ENCODE measurements around the gene SEMA4C. TPM values are rescaled to one million over a fixed set of nuclear protein-coding genes. Genes with fewer than 3 reads are reported as not detected.

Gene SEMA4C
- total RNA-seq, 1 experiment from 2014 or later: 16.3 TPM

- Mint-ChIP-seq H3K36me3 (ENCODE audit: insufficient read depth, unreplicated experiment) (no peaks in the 10 kb centered on the region), H3K9me3 (ENCODE audit: unreplicated experiment) (no peaks in the 10 kb centered on the region), H3K4me3 (ENCODE audit: unreplicated experiment) (no peak overlapping the region), H3K27me3 (ENCODE audit: insufficient read depth, unreplicated experiment) (no peaks in the 10 kb centered on the region), H3K4me1 (ENCODE audit: insufficient read depth, unreplicated experiment) (peaks cover 52% of the 10 kb centered on the region), H3K27ac (ENCODE audit: low read depth, unreplicated experiment) (no peak overlapping the region)
- no TSS peak for BruUV-seq (replicated peaks)
- ChIA-PET POLR2A (interaction anchor here (0.7 to 2.2 kb wide), 5 partner anchors 22 to 51 kb away, joined by 3 to 11 read pairs (median 6); partner anchors contain the start of genes ANKRD39 and SEMA4C), CTCF (interaction anchor here (0.7 to 2.0 kb wide), 4 partner anchors 43 to 90 kb away, joined by 3 to 6 read pairs (median 4); no protein-coding TSS in a partner anchor)
- no peak for DNase-seq (ENCODE audit: unreplicated experiment)
- intact Hi-C loops (cut with micrococcal nuclease): no loop called here
- no peak for TF ChIP-seq CTCF (IDR thresholded peaks at IDR 0.05; ENCODE audit: unreplicated experiment)
These were observed 25.3 kb upstream of the SEMA4C start for GRCh38 chr2:96895032-96895745.

GRCh38 chr2:96894151-96894531 is 24.3 kb upstream of the SEMA4C start:
- Mint-ChIP-seq H3K4me1 (ENCODE audit: insufficient read depth, unreplicated experiment) (peaks cover 47% of the 10 kb centered on the region), H3K9me3 (ENCODE audit: unreplicated experiment) (no peaks in the 10 kb centered on the region), H3K27ac (ENCODE audit: low read depth, unreplicated experiment) (no peak overlapping the region), H3K27me3 (ENCODE audit: insufficient read depth, unreplicated experiment) (no peaks in the 10 kb centered on the region), H3K36me3 (ENCODE audit: insufficient read depth, unreplicated experiment) (no peaks in the 10 kb centered on the region), H3K4me3 (ENCODE audit: unreplicated experiment) (no peak overlapping the region)
- no peak for DNase-seq (ENCODE audit: unreplicated experiment)
- intact Hi-C loops (cut with micrococcal nuclease): no loop called here
- BruUV-seq (replicated peaks): no TSS peak
- TF ChIP-seq CTCF (IDR thresholded peaks at IDR 0.05; ENCODE audit: unreplicated experiment): no peak
- ChIA-PET CTCF (interaction anchor here (2.0 kb wide), 1 partner anchor 56 kb away, joined by 6 read pairs; no protein-coding TSS in a partner anchor), POLR2A (no interaction called here)

GRCh38 chr2:96893289-96894150 is 23.6 kb upstream of the SEMA4C start:
- TF ChIP-seq CTCF (IDR thresholded peaks at IDR 0.05; ENCODE audit: unreplicated experiment): no peak
- intact Hi-C loops (cut with micrococcal nuclease): no loop called here
- BruUV-seq (replicated peaks): no TSS peak
- Mint-ChIP-seq H3K27me3 (ENCODE audit: insufficient read depth, unreplicated experiment) (no peaks in the 10 kb centered on the region), H3K9me3 (ENCODE audit: unreplicated experiment) (no peaks in the 10 kb centered on the region), H3K27ac (ENCODE audit: low read depth, unreplicated experiment) (no peak overlapping the region), H3K4me1 (ENCODE audit: insufficient read depth, unreplicated experiment) (peaks cover 41% of the 10 kb centered on the region), H3K4me3 (ENCODE audit: unreplicated experiment) (no peak overlapping the region), H3K36me3 (ENCODE audit: insufficient read depth, unreplicated experiment) (no peaks in the 10 kb centered on the region)
- ChIA-PET CTCF (interaction anchor here (2.1 kb wide), 1 partner anchor 58 kb away, joined by 5 read pairs; no protein-coding TSS in a partner anchor), POLR2A (no interaction called here)
- DNase-seq (ENCODE audit: unreplicated experiment): no peak
